DOHH2 (cell line): Measurements from ENCODE around the gene TRAPPC5.
A peak's percentile ranks its signal among the peaks of the same experiment; 100 is the strongest.

Experiments used
- H3F3A ChIP-seq: fragments of 200-600 bp; sonication (generic), shearing (Covaris generic); 2 replicates; pipeline ENCODE4 v1.6.0; 2016; ENCODE audit warnings: antibody characterized with exemption, mild to moderate bottlenecking; ENCODE audit not compliant: control insufficient read depth, insufficient read depth
- H3K27ac ChIP-seq: fragments of 200-600 bp; sonication (generic); 2 replicates; pipeline ENCODE4 v1.5.1; 2014; ENCODE audit warnings: low read depth, mild to moderate bottlenecking, low read length, moderate library complexity
- H3K27me3 ChIP-seq: fragments of 200-600 bp; sonication (generic); 2 replicates; pipeline ENCODE4 v1.6.1; 2014; ENCODE audit warnings: mild to moderate bottlenecking, low read length, mixed read lengths; ENCODE audit not compliant: control insufficient read depth
- H3K36me3 ChIP-seq: fragments of 200-600 bp; sonication (generic); 2 replicates; pipeline ENCODE4 v1.6.1; 2014; ENCODE audit warnings: mild to moderate bottlenecking, low read length, moderate library complexity, mixed read lengths; ENCODE audit not compliant: control insufficient read depth
- H3K4me1 ChIP-seq: fragments of 200-600 bp; sonication (generic); 2 replicates; pipeline ENCODE4 v1.6.1; 2014; ENCODE audit warnings: mild to moderate bottlenecking, low read length, mixed read lengths; ENCODE audit not compliant: control insufficient read depth
- H3K4me2 ChIP-seq: fragments of 200-600 bp; sonication (generic); 2 replicates; pipeline ENCODE4 v1.6.0; 2014; ENCODE audit warnings: mild to moderate bottlenecking, low read length, moderate library complexity
- H3K4me3 ChIP-seq: fragments of 200-600 bp; sonication (generic); 2 replicates; pipeline ENCODE4 v1.5.1; 2014; ENCODE audit warnings: mild to moderate bottlenecking, low read length, mixed read lengths
- H3K79me2 ChIP-seq: fragments of 200-600 bp; sonication (generic); 2 replicates; pipeline ENCODE4 v1.6.1; 2014; ENCODE audit warnings: mild to moderate bottlenecking, low read length, mixed read lengths; ENCODE audit not compliant: control insufficient read depth
- H3K9me2 ChIP-seq: fragments of 200-600 bp; sonication (generic); replicated peaks from 2 replicates; pipeline ENCODE4 v1.6.1; 2014; ENCODE audit warnings: mild to moderate bottlenecking, low read length, mixed read lengths; ENCODE audit not compliant: control insufficient read depth
- H3K9me3 ChIP-seq: fragments of 200-600 bp; sonication (generic); 2 replicates; pipeline ENCODE4 v1.6.1; 2014; ENCODE audit warnings: antibody characterized with exemption, low read length, mixed read lengths; ENCODE audit not compliant: control insufficient read depth, insufficient read depth
- H4K20me1 ChIP-seq: fragments of 200-600 bp; sonication (generic); 2 replicates; pipeline ENCODE4 v1.6.0; 2014; ENCODE audit warnings: low read depth, mild to moderate bottlenecking, antibody characterized with exemption, low read length, moderate library complexity; ENCODE audit not compliant: control insufficient read depth, insufficient read depth
- CTCF ChIP-seq: fragments of 200-600 bp; sonication (generic); IDR thresholded peaks from one replicate; pipeline ENCODE4 v1.5.1; 2014; ENCODE audit warnings: antibody characterized with exemption, mild to moderate bottlenecking, low read depth, low read length; ENCODE audit not compliant: poor library complexity, severe bottlenecking
- EZH2phosphoT487 ChIP-seq: fragments of 200-600 bp; sonication (generic); IDR thresholded peaks from 2 replicates; pipeline ENCODE4 v1.6.1; 2017; ENCODE audit warnings: borderline replicate concordance, mild to moderate bottlenecking, antibody characterized with exemption, low read length, moderate library complexity, mixed read lengths

Gene TRAPPC5

GRCh38 chr19:7647156-7647555, 33.5 kb upstream of the TRAPPC5 start:
- Histone ChIP-seq H4K20me1 (no peaks in the 10 kb centered on the region), H3F3A (0 out of 2 replicates have a peak, but pooled peaks cover 3% of the 10 kb centered on the region), H3K27ac (no peak overlapping the region), H3K9me2 (no peaks in the 10 kb centered on the region), H3K4me3 (no peak overlapping the region), H3K27me3 (no peaks in the 10 kb centered on the region), H3K9me3 (no peaks in the 10 kb centered on the region), H3K4me1 (peaks cover 41% of the 10 kb centered on the region), H3K36me3 (peaks cover 3% of the 10 kb centered on the region; the same call in 1 of the 2 replicates), H3K79me2 (no peaks in the 10 kb centered on the region), H3K4me2 (no peak overlapping the region)
- TF ChIP-seq EZH2phosphoT487, result no peak

DNA sequence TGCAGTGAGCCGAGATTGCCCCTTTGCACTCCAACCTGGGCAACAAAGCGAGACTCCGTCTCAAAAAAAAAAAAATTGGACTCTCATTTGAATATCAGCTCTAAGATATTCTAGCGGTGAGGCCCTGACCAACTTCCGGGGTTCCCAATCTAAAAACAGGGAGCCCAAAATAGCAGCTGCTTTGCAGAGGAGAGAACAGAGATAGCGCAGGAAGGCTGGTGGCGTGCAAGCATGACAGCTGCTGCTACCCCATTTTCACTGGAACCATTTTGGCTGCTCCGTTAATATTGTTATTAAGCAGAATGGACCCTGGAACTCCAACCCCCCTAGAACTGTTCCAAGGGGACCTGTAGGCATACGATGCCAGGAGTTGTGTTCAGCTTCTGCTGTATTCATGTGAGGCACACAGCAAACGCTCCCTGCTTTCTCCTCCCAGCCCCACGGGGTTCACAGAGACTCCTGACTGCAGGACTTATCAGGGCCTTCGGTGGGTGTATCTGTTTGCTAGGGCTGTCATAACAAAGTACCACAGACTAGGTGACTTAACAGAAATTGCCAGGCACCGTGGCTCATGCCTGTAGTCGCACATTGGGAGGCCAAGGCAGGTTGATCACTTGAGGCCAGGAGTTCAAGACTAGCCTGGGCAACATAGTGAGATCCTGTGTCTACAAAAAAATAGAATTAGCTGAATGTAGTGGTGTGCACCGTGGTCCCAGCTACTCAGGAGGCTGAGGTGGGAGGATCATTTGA, 32.2 kb upstream of the TRAPPC5 start:
- TF ChIP-seq EZH2phosphoT487 (no peak), CTCF (no peak)
- H3K4me1 ChIP-seq, result peaks cover 45% of the 10 kb centered on the region
- no peaks in the 10 kb centered on the region for H3K9me2 ChIP-seq
- no peak overlapping the region for H3K4me3 ChIP-seq
- no peaks in the 10 kb centered on the region for H4K20me1 ChIP-seq
- no peaks in the 10 kb centered on the region for H3K79me2 ChIP-seq
- H3K27me3 ChIP-seq, result no peaks in the 10 kb centered on the region
- H3K4me2 ChIP-seq, result peak overlapping the region; percentile 34
- 0 out of 2 replicates have a peak, but pooled peaks cover 3% of the 10 kb centered on the region for H3F3A ChIP-seq
- no peaks in the 10 kb centered on the region; the same call in 1 of the 2 replicates for H3K36me3 ChIP-seq
- H3K27ac ChIP-seq, result peak overlapping the region; percentile 24; the same call in 1 of the 2 replicates
- no peaks in the 10 kb centered on the region for H3K9me3 ChIP-seq

GRCh38 chr19:7650148-7650547, 30.5 kb upstream of the TRAPPC5 start:
- TF ChIP-seq CTCF, result no peak
- no peak for TF ChIP-seq EZH2phosphoT487
- H3K79me2 ChIP-seq, result no peaks in the 10 kb centered on the region
- H3K36me3 ChIP-seq, result no peaks in the 10 kb centered on the region
- no peak overlapping the region for H3K4me3 ChIP-seq
- no peak overlapping the region for H3K4me2 ChIP-seq
- H3K27me3 ChIP-seq, result no peaks in the 10 kb centered on the region
- H3K27ac ChIP-seq, result no peak overlapping the region
- H3K4me1 ChIP-seq, result peaks cover 45% of the 10 kb centered on the region
- H3K9me3 ChIP-seq, result no peaks in the 10 kb centered on the region
- no peaks in the 10 kb centered on the region for H3K9me2 ChIP-seq
- H4K20me1 ChIP-seq, result no peaks in the 10 kb centered on the region
- H3F3A ChIP-seq, result 0 out of 2 replicates have a peak, but pooled peaks cover 3% of the 10 kb centered on the region

DNA sequence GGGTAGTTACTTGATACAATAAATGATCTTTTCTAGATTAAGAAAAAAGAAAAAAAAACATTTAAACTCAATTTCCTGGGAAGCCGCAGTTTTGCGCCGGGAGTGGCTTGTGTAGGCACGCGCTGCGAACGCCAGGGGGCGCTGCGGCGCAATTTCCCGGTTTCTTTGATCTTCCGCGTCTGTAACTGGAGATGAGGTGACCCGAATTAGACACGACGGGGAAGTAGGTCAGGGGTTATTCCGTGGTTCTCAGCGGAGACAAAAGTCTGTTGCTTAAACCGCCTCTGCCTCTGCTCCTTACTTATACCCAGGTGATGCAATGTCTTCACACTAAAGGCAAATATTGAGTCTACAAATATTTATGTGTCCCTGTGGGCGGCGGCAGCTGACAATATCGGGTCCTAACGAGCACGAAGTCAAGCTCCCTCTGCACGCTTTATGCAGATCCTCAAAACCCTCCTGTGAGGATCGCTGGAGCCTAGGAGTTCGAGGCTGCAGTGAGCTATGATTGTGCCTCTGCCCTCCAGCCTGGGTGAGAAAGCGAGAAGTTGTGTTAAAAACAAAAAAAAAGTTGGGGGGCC, 28.5 kb upstream of the TRAPPC5 start:
- H3K27ac ChIP-seq, result no peak overlapping the region
- no peaks in the 10 kb centered on the region for H3K36me3 ChIP-seq
- H3F3A ChIP-seq, result 0 out of 2 replicates have a peak, but pooled peaks cover 3% of the 10 kb centered on the region
- no peaks in the 10 kb centered on the region for H3K9me2 ChIP-seq
- no peaks in the 10 kb centered on the region for H3K9me3 ChIP-seq
- H3K27me3 ChIP-seq, result no peaks in the 10 kb centered on the region
- H3K4me1 ChIP-seq, result peaks cover 33% of the 10 kb centered on the region
- H3K4me3 ChIP-seq, result peak overlapping the region; percentile 62
- no peaks in the 10 kb centered on the region for H4K20me1 ChIP-seq
- TF ChIP-seq CTCF, result peak; percentile 88
- no peak for TF ChIP-seq EZH2phosphoT487
- peak overlapping the region; percentile 73 for H3K4me2 ChIP-seq
- no peaks in the 10 kb centered on the region for H3K79me2 ChIP-seq
